ENCODE results near the gene AFTPH.

Gene AFTPH

GRCh38 chr2:64581018-64581417 is 56.9 kb downstream of the AFTPH start:
- TF ChIP-seq CTCF (IDR thresholded peaks at IDR 0.05; ENCODE audit: poor library complexity, severe bottlenecking), result no peak
- peaks cover 58% of the 10 kb centered on the region for H3K36me3 ChIP-seq (ENCODE audit: low read depth)
- no peak overlapping the region for H3K27ac ChIP-seq (ENCODE audit: poor library complexity, severe bottlenecking)
- ATAC-seq (ENCODE audit: low read depth) (no peak), DNase-seq (ENCODE audit: low spot score) (no peak)
- H3K4me3 ChIP-seq (ENCODE audit: severe bottlenecking), result no peak overlapping the region
- no peaks in the 10 kb centered on the region for H3K9me3 ChIP-seq (ENCODE audit: severe bottlenecking)
- no peaks in the 10 kb centered on the region for H3K4me1 ChIP-seq (ENCODE audit: insufficient read depth, poor library complexity, severe bottlenecking)
- no peaks in the 10 kb centered on the region for H3K27me3 ChIP-seq (ENCODE audit: insufficient read depth, poor library complexity, severe bottlenecking)

- TF ChIP-seq CTCF (IDR thresholded peaks at IDR 0.05; ENCODE audit: poor library complexity, severe bottlenecking), result no peak
- Histone ChIP-seq H3K27ac (ENCODE audit: poor library complexity, severe bottlenecking) (no peak overlapping the region), H3K4me1 (ENCODE audit: insufficient read depth, poor library complexity, severe bottlenecking) (no peaks in the 10 kb centered on the region), H3K36me3 (ENCODE audit: low read depth) (peaks cover 63% of the 10 kb centered on the region), H3K4me3 (ENCODE audit: severe bottlenecking) (no peak overlapping the region), H3K27me3 (ENCODE audit: insufficient read depth, poor library complexity, severe bottlenecking) (no peaks in the 10 kb centered on the region), H3K9me3 (ENCODE audit: severe bottlenecking) (no peaks in the 10 kb centered on the region)
- ATAC-seq (ENCODE audit: low read depth) (no peak), DNase-seq (ENCODE audit: low spot score) (no peak)
Measured at GRCh38 chr2:64581777-64582539, 57.8 kb downstream of the AFTPH start.

GRCh38 chr2:64582774-64583340 is 58.7 kb downstream of the AFTPH start:
- H3K4me1 ChIP-seq (ENCODE audit: insufficient read depth, poor library complexity, severe bottlenecking), result no peaks in the 10 kb centered on the region
- no peaks in the 10 kb centered on the region for H3K9me3 ChIP-seq (ENCODE audit: severe bottlenecking)
- TF ChIP-seq CTCF (IDR thresholded peaks at IDR 0.05; ENCODE audit: poor library complexity, severe bottlenecking), result no peak
- no peaks in the 10 kb centered on the region for H3K27me3 ChIP-seq (ENCODE audit: insufficient read depth, poor library complexity, severe bottlenecking)
- H3K4me3 ChIP-seq (ENCODE audit: severe bottlenecking), result no peak overlapping the region
- ATAC-seq (ENCODE audit: low read depth) (no peak), DNase-seq (ENCODE audit: low spot score) (no peak)
- H3K36me3 ChIP-seq (ENCODE audit: low read depth), result peaks cover 68% of the 10 kb centered on the region
- no peak overlapping the region for H3K27ac ChIP-seq (ENCODE audit: poor library complexity, severe bottlenecking)

GRCh38 chr2:64586054-64586453 is 61.9 kb downstream of the AFTPH start:
- H3K27ac ChIP-seq (ENCODE audit: poor library complexity, severe bottlenecking), result no peak overlapping the region
- no peak for TF ChIP-seq CTCF (IDR thresholded peaks at IDR 0.05; ENCODE audit: poor library complexity, severe bottlenecking)
- H3K4me3 ChIP-seq (ENCODE audit: severe bottlenecking), result no peak overlapping the region
- no peaks in the 10 kb centered on the region for H3K4me1 ChIP-seq (ENCODE audit: insufficient read depth, poor library complexity, severe bottlenecking)
- H3K36me3 ChIP-seq (ENCODE audit: low read depth), result peaks cover 61% of the 10 kb centered on the region
- DNase-seq (ENCODE audit: low spot score) (no peak), ATAC-seq (ENCODE audit: low read depth) (no peak)
- H3K9me3 ChIP-seq (ENCODE audit: severe bottlenecking), result no peaks in the 10 kb centered on the region
- no peaks in the 10 kb centered on the region for H3K27me3 ChIP-seq (ENCODE audit: insufficient read depth, poor library complexity, severe bottlenecking)

Data from RWPE2 (cell line).